ENCODE results near the gene TMEM131. TPM values are rescaled to one million over a fixed set of nuclear protein-coding genes. Genes with fewer than 3 reads are reported as not detected.

TMEM131 gene
- total RNA-seq, 1 experiment from 2014 or later, result 21.9 TPM

DNA sequence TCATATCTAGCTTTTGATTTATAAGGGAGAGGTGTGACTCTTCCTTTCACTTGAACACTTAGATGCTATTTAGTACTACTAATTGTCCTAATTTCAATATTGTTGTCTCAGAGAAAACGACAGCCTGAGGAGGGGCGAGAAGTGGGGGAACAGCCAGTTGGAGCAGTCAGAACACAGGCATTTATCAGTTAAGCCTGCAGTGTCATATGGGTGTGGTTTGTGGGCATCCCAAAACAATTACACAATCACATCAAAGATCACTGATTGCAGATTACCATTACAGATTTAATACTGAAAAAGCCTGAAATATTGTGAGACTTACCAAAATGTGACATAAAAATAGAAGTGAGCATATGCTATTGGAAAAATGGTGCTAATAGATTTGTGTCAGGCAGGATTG is 15.8 kb downstream of the TMEM131 start (continued):
- no peak for TF ChIP-seq USF1 (CRISPR knock-in tag; IDR thresholded peaks at IDR 0.05)

GRCh38 chr2:97974471-97974870 is 21.3 kb downstream of the TMEM131 start:
- no peak for ATAC-seq
- Mint-ChIP-seq H3K27me3 (ENCODE audit: low read depth) (no peaks in the 10 kb centered on the region), H3K4me3 (no peak overlapping the region), H3K9me3 (peaks cover 48% of the 10 kb centered on the region), H3K4me1 (peaks cover 8% of the 10 kb centered on the region; the same call in 1 of the 2 replicates), H3K27ac (no peak overlapping the region), H3K36me3 (peaks cover 39% of the 10 kb centered on the region)
- DNase-seq (ENCODE audit: low spot score), result no peak
- ChIA-PET CTCF (no interaction called here), POLR2A (no interaction called here)
- TF ChIP-seq AR (CRISPR knock-in tag; IDR thresholded peaks at IDR 0.05) (no peak), ARID4B (CRISPR knock-in tag; IDR thresholded peaks at IDR 0.05; ENCODE audit: borderline replicate concordance) (no peak), NFE2L1 (CRISPR knock-in tag; IDR thresholded peaks at IDR 0.05) (no peak), GTF2I (CRISPR knock-in tag; conservative IDR thresholded peaks at IDR 0.05) (no peak), FOXJ3 (CRISPR knock-in tag; IDR thresholded peaks at IDR 0.05; ENCODE audit: borderline replicate concordance) (no peak), ATF1 (CRISPR knock-in tag; IDR thresholded peaks at IDR 0.05) (no peak), NFATC4 (CRISPR knock-in tag; IDR thresholded peaks at IDR 0.05) (no peak), FOXK1 (CRISPR knock-in tag; IDR thresholded peaks at IDR 0.05) (no peak), SMAD3 (CRISPR knock-in tag; IDR thresholded peaks at IDR 0.05; ENCODE audit: borderline replicate concordance) (no peak)
- TF ChIP-seq, protein P1, sequence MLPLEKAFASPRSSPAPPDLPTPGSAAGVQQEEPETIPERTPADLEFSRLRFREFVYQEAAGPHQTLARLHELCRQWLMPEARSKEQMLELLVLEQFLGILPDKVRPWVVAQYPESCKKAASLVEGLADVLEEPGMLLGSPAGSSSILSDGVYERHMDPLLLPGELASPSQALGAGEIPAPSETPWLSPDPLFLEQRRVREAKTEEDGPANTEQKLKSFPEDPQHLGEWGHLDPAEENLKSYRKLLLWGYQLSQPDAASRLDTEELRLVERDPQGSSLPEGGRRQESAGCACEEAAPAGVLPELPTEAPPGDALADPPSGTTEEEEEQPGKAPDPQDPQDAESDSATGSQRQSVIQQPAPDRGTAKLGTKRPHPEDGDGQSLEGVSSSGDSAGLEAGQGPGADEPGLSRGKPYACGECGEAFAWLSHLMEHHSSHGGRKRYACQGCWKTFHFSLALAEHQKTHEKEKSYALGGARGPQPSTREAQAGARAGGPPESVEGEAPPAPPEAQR (CRISPR knock-in tag; IDR thresholded peaks at IDR 0.05), result no peak

DNA sequence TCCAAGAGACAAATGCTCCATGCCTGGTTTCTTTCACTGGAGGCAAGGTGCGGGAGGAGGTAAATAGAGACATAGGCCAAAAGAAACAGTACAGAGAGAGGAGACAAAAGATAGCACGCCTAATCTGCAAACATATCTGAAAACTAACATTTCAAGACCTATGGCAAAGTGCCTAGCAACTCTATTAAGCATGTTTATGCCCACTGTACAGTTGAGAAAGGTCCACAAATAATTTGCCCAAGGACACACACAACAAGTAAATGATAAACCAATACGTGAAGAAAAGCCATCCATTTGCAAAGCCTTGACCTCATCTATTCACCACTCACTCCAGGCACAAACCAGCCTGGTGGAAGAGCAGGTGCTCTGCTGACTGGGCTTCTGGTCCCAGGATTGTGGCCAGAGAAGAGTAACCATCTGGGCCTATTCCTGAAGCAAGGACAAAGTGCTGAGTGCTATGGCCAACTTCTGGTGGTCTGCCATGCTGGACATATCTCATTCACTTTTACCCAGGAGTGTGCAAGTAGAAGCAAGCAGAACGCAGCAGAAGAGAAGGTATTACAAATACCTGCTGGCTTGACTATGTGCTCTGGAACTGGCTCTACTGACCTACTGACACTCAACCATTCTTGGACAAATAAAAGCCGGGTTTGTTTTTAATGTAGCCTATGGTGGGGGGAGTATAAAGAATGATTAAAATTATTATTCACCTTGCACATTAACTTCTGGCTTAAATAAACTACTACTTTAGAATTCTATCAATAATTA is 25.3 kb downstream of the TMEM131 start:
- Mint-ChIP-seq H3K36me3 (peaks cover 24% of the 10 kb centered on the region), H3K4me1 (peaks cover 26% of the 10 kb centered on the region), H3K4me3 (no peak overlapping the region), H3K27ac (no peak overlapping the region), H3K27me3 (ENCODE audit: low read depth) (no peaks in the 10 kb centered on the region), H3K9me3 (peaks cover 27% of the 10 kb centered on the region)
- POLR2A ChIA-PET, result no interaction called here
- no peak for TF ChIP-seq ZNF219 (CRISPR knock-in tag; IDR thresholded peaks at IDR 0.05; ENCODE audit: borderline replicate concordance)
- TF ChIP-seq RORB (CRISPR knock-in tag; IDR thresholded peaks at IDR 0.05), result no peak
- no peak for TF ChIP-seq ELF4 (CRISPR knock-in tag; IDR thresholded peaks at IDR 0.05; ENCODE audit: low read depth)
- TF ChIP-seq, protein P2, sequence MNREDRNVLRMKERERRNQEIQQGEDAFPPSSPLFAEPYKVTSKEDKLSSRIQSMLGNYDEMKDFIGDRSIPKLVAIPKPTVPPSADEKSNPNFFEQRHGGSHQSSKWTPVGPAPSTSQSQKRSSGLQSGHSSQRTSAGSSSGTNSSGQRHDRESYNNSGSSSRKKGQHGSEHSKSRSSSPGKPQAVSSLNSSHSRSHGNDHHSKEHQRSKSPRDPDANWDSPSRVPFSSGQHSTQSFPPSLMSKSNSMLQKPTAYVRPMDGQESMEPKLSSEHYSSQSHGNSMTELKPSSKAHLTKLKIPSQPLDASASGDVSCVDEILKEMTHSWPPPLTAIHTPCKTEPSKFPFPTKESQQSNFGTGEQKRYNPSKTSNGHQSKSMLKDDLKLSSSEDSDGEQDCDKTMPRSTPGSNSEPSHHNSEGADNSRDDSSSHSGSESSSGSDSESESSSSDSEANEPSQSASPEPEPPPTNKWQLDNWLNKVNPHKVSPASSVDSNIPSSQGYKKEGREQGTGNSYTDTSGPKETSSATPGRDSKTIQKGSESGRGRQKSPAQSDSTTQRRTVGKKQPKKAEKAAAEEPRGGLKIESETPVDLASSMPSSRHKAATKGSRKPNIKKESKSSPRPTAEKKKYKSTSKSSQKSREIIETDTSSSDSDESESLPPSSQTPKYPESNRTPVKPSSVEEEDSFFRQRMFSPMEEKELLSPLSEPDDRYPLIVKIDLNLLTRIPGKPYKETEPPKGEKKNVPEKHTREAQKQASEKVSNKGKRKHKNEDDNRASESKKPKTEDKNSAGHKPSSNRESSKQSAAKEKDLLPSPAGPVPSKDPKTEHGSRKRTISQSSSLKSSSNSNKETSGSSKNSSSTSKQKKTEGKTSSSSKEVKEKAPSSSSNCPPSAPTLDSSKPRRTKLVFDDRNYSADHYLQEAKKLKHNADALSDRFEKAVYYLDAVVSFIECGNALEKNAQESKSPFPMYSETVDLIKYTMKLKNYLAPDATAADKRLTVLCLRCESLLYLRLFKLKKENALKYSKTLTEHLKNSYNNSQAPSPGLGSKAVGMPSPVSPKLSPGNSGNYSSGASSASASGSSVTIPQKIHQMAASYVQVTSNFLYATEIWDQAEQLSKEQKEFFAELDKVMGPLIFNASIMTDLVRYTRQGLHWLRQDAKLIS (CRISPR knock-in tag; IDR thresholded peaks at IDR 0.05; ENCODE audit: borderline replicate concordance), result no peak
- TF ChIP-seq ZNF396 (CRISPR knock-in tag; IDR thresholded peaks at IDR 0.05; ENCODE audit: borderline replicate concordance), result no peak
- TF ChIP-seq NFYB (CRISPR knock-in tag; conservative IDR thresholded peaks at IDR 0.05; ENCODE audit: low read depth), result no peak
- no peak for TF ChIP-seq IRF2 (CRISPR knock-in tag; IDR thresholded peaks at IDR 0.05; ENCODE audit: borderline replicate concordance, low read depth)
- no peak for TF ChIP-seq NR1H2 (CRISPR knock-in tag; IDR thresholded peaks at IDR 0.05)
- no peak for TF ChIP-seq TCF7 (CRISPR knock-in tag; IDR thresholded peaks at IDR 0.05; ENCODE audit: low read depth)
- CTCF ChIA-PET, result no interaction called here
- DNase-seq (ENCODE audit: low spot score), result no peak
- ATAC-seq, result no peak

Data from WTC11 (cell line).